Panc1 (cell line): ENCODE data around the gene MARVELD2. TPM values are rescaled to one million over a fixed set of nuclear protein-coding genes. Genes with fewer than 3 reads are reported as not detected.

Experiments
- ATAC-seq: fragments of 200-7000 bp; cut with Tn5 transposase; 2 replicates; pipeline ENCODE4 v1.9.1; 2020; ENCODE audit warnings: mild to moderate bottlenecking, moderate library complexity
- Bru-seq: library from RNA; stranded (reverse); fragments of 400-500 nt; gene quantifications from one replicate; lab custom pipeline; 2021; lab: Mats Ljungman, UMichigan
- BruChase-seq, 2 experiments: library from RNA; stranded (reverse); fragments of 400-500 nt; gene quantifications; one replicate each; lab custom pipeline; 2021; lab: Mats Ljungman, UMichigan
- BruUV-seq: library from RNA; stranded (reverse); fragments of 400-500 nt; replicated peaks from 2 replicates; lab custom pipeline; 2021; lab: Mats Ljungman, UMichigan
- CTCF ChIA-PET: fragments of 300-600 bp; sonication (Branson Sonifier 250); formaldehyde crosslinking; loops from one replicate; lab custom pipeline; 2022; ENCODE audit warnings: antibody characterized with exemption; lab: Charles Lee
- POLR2A ChIA-PET: fragments of 300-600 bp; sonication (Branson Sonifier 250); formaldehyde crosslinking; loops from one replicate; lab custom pipeline; 2022; ENCODE audit warnings: antibody characterized with exemption; lab: Charles Lee
- DNase-seq: peaks from one replicate; pipeline ENCODE4 v3.0.0-alpha.2; 2010; ENCODE audit warnings: low read depth, low spot score
- H3K27ac ChIP-seq: 2 replicates; pipeline ENCODE4 v1.5.1; 2011; ENCODE audit warnings: mild to moderate bottlenecking, low read length, inconsistent platforms
- H3K27me3 ChIP-seq: fragments of 200-500 bp; sonication (Bioruptor generic); 2 replicates; pipeline ENCODE4 v1.6.0; 2014; ENCODE audit warnings: low read length, inconsistent platforms; ENCODE audit not compliant: control insufficient read depth, insufficient read depth
- H3K36me3 ChIP-seq: fragments of 200-500 bp; sonication (Bioruptor generic); 2 replicates; pipeline ENCODE4 v1.5.1; 2014; ENCODE audit warnings: inconsistent platforms, mild to moderate bottlenecking, low read length, moderate library complexity; ENCODE audit not compliant: control insufficient read depth, insufficient read depth
- H3K4me1 ChIP-seq: 2 replicates; pipeline ENCODE4 v1.5.1; 2011; ENCODE audit warnings: inconsistent platforms, mild to moderate bottlenecking, low read length, moderate library complexity; ENCODE audit not compliant: control insufficient read depth, insufficient read depth
- H3K4me3 ChIP-seq, 2 experiments: 2 replicates each; pipeline ENCODE4 v1.5.1; 2011 to 2012; ENCODE audit warnings: low read depth in 2 of 2, low read length in 2 of 2, mild to moderate bottlenecking in 2 of 2, inconsistent platforms in 1 of 2, moderate library complexity in 1 of 2
- H3K9me3 ChIP-seq: fragments of 200-500 bp; sonication (Bioruptor generic); 2 replicates; pipeline ENCODE4 v1.5.1; 2014; ENCODE audit warnings: low read depth, mild to moderate bottlenecking, inconsistent platforms, low read length, moderate library complexity; ENCODE audit not compliant: control insufficient read depth, insufficient read depth
- POLR2AphosphoS5 ChIP-seq: IDR thresholded peaks from 2 replicates; pipeline ENCODE4 v1.6.1; 2012; ENCODE audit warnings: mild to moderate bottlenecking, low read depth, low read length, moderate library complexity
- SIN3A ChIP-seq: IDR thresholded peaks from 2 replicates; pipeline ENCODE4 v1.6.1; 2012; ENCODE audit warnings: low read depth, mild to moderate bottlenecking, low read length, moderate library complexity, borderline replicate concordance; ENCODE audit not compliant: insufficient read depth
- TCF7L2 ChIP-seq: IDR thresholded peaks from 2 replicates; pipeline ENCODE4 v1.6.1; 2011; ENCODE audit warnings: mild to moderate bottlenecking, low read depth, low read length, inconsistent platforms
- in situ Hi-C: cut with HindIII; loops from 2 replicates; pipeline ENCODE4 v1.10.0; 2016; ENCODE audit warnings: low sequenced_read_pairs, low pct_unique_long_range_greater_than_20kb
- intact Hi-C: fragments of 100-400 bp; cut with micrococcal nuclease; formaldehyde crosslinking; loops from one replicate; pipeline ENCODE4 v1.10.0; 2022; ENCODE audit not compliant: unreplicated experiment
- long read RNA-seq: library from polyadenylated mRNA; unstranded; transcript quantifications from one replicate; pipeline ENCODE4 v2.0.0, GENCODE V29; 2021; ENCODE audit not compliant: unreplicated experiment
- polyA plus RNA-seq: library from polyadenylated mRNA; unstranded; fragments of >200 nt; gene quantifications from one replicate; pipeline ENCODE4 v1.2.1, GENCODE V29; 2012; ENCODE audit warnings: missing spikeins; ENCODE audit not compliant: insufficient read length
- total RNA-seq: library from RNA; stranded (reverse); gene quantifications from one replicate; pipeline ENCODE4 v1.2.1, GENCODE V29; 2021; ENCODE audit not compliant: unreplicated experiment
- TF ChIP-seq, protein P1 (sequence below): fragments of 450-650 bp; IDR thresholded peaks from 2 replicates; pipeline ENCODE4 v1.5.1; 2017; ENCODE audit warnings: mild to moderate bottlenecking
- TF ChIP-seq, protein P2 (sequence below), 2 experiments: IDR thresholded peaks; 2 replicates each; pipeline ENCODE4 v1.6.1; 2011 to 2012; ENCODE audit warnings: low read depth in 2 of 2, control low read depth in 1 of 2, low read length in 1 of 2, mild to moderate bottlenecking in 1 of 2, moderate library complexity in 1 of 2; ENCODE audit not compliant: insufficient read depth in 1 of 2

MARVELD2 gene, protein sequence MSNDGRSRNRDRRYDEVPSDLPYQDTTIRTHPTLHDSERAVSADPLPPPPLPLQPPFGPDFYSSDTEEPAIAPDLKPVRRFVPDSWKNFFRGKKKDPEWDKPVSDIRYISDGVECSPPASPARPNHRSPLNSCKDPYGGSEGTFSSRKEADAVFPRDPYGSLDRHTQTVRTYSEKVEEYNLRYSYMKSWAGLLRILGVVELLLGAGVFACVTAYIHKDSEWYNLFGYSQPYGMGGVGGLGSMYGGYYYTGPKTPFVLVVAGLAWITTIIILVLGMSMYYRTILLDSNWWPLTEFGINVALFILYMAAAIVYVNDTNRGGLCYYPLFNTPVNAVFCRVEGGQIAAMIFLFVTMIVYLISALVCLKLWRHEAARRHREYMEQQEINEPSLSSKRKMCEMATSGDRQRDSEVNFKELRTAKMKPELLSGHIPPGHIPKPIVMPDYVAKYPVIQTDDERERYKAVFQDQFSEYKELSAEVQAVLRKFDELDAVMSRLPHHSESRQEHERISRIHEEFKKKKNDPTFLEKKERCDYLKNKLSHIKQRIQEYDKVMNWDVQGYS
- 17.3 TPM for total RNA-seq
- polyA plus RNA-seq: 5.5 TPM
- percentile 60 among the genes with signal in this experiment for Bru-seq, nascent RNA
- BruChase-seq, experiment 1, labeled RNA remaining after a 2-hour chase: percentile 74 among the genes with signal in this experiment
- BruChase-seq, experiment 2, labeled RNA remaining after a 6-hour chase: percentile 83 among the genes with signal in this experiment
- long read RNA-seq, partial matches to known transcripts: 18 of 22 reads
- long read RNA-seq, other reads (novel, unspliced or antisense): 2 of 22 reads

DNA sequence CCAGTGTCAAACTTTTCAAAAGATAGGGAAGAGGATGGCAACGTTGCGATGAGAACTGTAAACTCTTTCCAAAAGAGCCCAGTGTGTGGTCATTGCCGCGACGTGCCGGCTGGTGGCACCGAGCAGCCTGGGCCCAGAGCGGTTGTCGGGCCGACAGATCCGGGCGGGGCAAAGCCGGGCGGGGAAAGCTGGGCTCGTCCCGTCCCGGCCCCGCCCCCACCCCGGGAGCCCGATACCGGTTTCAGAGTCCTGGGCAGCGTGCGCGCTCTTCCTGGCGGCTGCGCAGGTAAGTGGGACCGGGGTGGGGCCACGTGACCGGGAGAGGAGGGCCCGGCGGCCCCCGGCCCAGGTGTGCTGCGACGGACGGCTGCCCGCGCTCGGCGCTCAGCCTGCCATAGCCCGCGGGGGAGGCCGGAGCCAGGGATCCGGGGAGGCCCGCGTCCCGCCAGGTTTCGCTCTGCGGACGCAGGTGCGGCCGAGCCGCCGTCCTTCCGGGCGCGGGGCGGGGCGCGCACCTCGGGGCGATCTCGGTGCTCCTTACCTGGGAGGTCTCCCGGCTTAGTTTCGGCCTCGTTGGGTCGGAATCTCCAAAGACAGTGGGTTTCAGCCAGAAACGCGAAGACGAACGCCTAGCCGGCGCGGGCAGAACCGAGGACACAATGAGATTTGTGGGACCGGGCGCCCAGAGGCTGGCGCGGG is at the start of gene MARVELD2:
TSS of gene MARVELD2 (plus strand) at position 232 of the 699 bp plus-strand sequence. CDS start 4,270 bp downstream, outside the sequence.
- intact Hi-C loops: no loop called here
- Histone ChIP-seq H3K9me3 (no peaks in the 10 kb centered on the region), H3K36me3 (peaks cover 4% of the 10 kb centered on the region), H3K4me3 (peak within 1 kb of the TSS; percentile 66 to 83), H3K4me1 (peaks cover 9% of the 10 kb centered on the region; the same call in 1 of the 2 replicates), H3K27me3 (no peaks in the 10 kb centered on the region), H3K27ac (peak within 1 kb of the TSS; percentile 81)
- BruUV-seq: no TSS peak
- ChIA-PET CTCF (no interaction called here), POLR2A (no interaction called here)
- ATAC-seq (peak; percentile 99), DNase-seq (peak; percentile 24)
- TF ChIP-seq SIN3A (peak; percentile 70; the same call in 1 of the 2 replicates), TCF7L2 (no peak), POLR2AphosphoS5 (peak; percentile 65; the same call in 1 of the 2 replicates)
- TF ChIP-seq, protein P1, sequence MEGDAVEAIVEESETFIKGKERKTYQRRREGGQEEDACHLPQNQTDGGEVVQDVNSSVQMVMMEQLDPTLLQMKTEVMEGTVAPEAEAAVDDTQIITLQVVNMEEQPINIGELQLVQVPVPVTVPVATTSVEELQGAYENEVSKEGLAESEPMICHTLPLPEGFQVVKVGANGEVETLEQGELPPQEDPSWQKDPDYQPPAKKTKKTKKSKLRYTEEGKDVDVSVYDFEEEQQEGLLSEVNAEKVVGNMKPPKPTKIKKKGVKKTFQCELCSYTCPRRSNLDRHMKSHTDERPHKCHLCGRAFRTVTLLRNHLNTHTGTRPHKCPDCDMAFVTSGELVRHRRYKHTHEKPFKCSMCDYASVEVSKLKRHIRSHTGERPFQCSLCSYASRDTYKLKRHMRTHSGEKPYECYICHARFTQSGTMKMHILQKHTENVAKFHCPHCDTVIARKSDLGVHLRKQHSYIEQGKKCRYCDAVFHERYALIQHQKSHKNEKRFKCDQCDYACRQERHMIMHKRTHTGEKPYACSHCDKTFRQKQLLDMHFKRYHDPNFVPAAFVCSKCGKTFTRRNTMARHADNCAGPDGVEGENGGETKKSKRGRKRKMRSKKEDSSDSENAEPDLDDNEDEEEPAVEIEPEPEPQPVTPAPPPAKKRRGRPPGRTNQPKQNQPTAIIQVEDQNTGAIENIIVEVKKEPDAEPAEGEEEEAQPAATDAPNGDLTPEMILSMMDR: peak; percentile 80
- TF ChIP-seq, protein P2, sequence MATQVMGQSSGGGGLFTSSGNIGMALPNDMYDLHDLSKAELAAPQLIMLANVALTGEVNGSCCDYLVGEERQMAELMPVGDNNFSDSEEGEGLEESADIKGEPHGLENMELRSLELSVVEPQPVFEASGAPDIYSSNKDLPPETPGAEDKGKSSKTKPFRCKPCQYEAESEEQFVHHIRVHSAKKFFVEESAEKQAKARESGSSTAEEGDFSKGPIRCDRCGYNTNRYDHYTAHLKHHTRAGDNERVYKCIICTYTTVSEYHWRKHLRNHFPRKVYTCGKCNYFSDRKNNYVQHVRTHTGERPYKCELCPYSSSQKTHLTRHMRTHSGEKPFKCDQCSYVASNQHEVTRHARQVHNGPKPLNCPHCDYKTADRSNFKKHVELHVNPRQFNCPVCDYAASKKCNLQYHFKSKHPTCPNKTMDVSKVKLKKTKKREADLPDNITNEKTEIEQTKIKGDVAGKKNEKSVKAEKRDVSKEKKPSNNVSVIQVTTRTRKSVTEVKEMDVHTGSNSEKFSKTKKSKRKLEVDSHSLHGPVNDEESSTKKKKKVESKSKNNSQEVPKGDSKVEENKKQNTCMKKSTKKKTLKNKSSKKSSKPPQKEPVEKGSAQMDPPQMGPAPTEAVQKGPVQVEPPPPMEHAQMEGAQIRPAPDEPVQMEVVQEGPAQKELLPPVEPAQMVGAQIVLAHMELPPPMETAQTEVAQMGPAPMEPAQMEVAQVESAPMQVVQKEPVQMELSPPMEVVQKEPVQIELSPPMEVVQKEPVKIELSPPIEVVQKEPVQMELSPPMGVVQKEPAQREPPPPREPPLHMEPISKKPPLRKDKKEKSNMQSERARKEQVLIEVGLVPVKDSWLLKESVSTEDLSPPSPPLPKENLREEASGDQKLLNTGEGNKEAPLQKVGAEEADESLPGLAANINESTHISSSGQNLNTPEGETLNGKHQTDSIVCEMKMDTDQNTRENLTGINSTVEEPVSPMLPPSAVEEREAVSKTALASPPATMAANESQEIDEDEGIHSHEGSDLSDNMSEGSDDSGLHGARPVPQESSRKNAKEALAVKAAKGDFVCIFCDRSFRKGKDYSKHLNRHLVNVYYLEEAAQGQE (IDR thresholded peaks at IDR 0.05; ENCODE audit: insufficient read depth in 1 of 2, low read depth in 2 of 2, low read length in 1 of 2): no peak
- in situ Hi-C loops: no loop called here

DNA sequence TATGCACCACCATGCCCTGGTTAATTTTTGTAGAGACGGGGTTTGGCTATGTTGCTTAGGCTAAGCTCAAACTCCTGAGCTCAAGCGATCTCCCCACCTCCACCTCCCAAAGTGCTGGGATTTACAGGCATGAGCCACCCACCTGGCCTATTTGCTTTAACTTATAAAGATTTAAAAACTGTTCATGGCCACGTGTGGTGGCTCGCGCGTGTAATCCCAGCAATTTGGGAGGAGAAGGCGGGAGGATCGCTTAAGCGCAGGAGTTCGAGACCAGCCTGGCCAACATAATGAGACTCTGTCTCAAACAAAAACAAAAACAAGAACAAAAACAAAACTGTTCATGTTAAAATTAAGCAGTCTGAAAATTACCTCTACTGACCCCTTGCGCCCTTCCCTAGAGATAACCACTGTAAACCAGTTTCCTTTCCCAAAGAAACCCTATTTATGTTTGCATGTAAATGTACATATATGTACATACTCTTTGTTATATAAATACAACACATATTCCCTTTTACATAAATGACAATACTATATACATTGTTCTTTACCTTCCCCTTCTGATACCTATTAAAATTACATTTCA is 47.1 kb upstream of the MARVELD2 start:
- no peak for ATAC-seq
- no TSS peak for BruUV-seq
- in situ Hi-C loops: no loop called here
- POLR2A ChIA-PET: no interaction called here
- no peaks in the 10 kb centered on the region for H3K9me3 ChIP-seq
- TF ChIP-seq, protein P2 (IDR thresholded peaks at IDR 0.05; ENCODE audit: insufficient read depth in 1 of 2, low read depth in 2 of 2, low read length in 1 of 2): no peak
- TF ChIP-seq SIN3A (no peak), POLR2AphosphoS5 (no peak), TCF7L2 (no peak)
- TF ChIP-seq, protein P1: no peak
- H3K27me3 ChIP-seq: no peaks in the 10 kb centered on the region
- peak overlapping the region; percentile 70 to 100 for H3K4me3 ChIP-seq
- no peak for DNase-seq
- peak overlapping the region; percentile 98 for H3K27ac ChIP-seq
- H3K36me3 ChIP-seq: peaks cover 17% of the 10 kb centered on the region
- intact Hi-C loops: loop anchor here (10.0 kb wide), 1 partner anchor 273 kb away; the partner anchor contains the start of gene SLC30A5
- H3K4me1 ChIP-seq: peaks cover 29% of the 10 kb centered on the region; the same call in 1 of the 2 replicates
- CTCF ChIA-PET: interaction anchor here (0.7 kb wide), 1 partner anchor 221 kb away, joined by 8 read pairs; no protein-coding TSS in a partner anchor
